PC-9 (cell line): Measurements from ENCODE around the gene PXDN.

Experiments used
- CTCF ChIP-seq: fragments of 200-600 bp; sonication (generic); conservative IDR thresholded peaks from 2 replicates; pipeline ENCODE4 v1.6.1; 2017; ENCODE audit warnings: mixed run types, antibody characterized with exemption, mild to moderate bottlenecking, moderate library complexity
- EZH2 ChIP-seq: fragments of 200-600 bp; sonication (generic); IDR thresholded peaks from 2 replicates; pipeline ENCODE4 v1.8.0; 2017; ENCODE audit warnings: antibody characterized with exemption, low read depth

GRCh38 chr2:1713839-1714236 lies 30.5 kb downstream of the PXDN start:
- no peak for TF ChIP-seq CTCF
- TF ChIP-seq EZH2 = no peak
